Fibroblast of upper back skin (primary cell): ENCODE measurements around the gene DPP10.
"Not testable (repeated sequence)": the region's sequence is repeated elsewhere in the genome, so short reads cannot be mapped to it uniquely, and the experiment has no call there.

ENCODE experiments used
- DNase-seq: peaks from one replicate; pipeline ENCODE4 v3.0.0-alpha.2; 2013

DPP10 gene

DNA sequence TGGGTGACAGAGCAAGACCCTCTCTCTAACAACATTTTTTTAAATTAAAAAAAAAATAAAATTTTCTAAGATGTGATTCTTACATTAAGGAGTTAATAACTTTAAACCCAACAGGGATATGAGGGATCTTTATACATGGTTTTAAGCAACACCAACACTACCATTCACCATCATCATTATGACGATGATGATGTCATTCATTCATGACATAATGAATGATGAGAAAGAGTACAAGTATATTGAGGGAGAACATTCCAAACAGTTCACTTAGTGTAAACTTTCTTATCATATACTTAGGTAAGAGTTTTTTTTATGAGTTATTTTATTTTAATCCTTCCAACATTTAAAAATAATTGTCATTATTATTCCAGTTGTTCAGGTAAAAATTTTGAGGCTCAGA, 863.3 kb downstream of the DPP10 start:
- no peak for DNase-seq

DNA sequence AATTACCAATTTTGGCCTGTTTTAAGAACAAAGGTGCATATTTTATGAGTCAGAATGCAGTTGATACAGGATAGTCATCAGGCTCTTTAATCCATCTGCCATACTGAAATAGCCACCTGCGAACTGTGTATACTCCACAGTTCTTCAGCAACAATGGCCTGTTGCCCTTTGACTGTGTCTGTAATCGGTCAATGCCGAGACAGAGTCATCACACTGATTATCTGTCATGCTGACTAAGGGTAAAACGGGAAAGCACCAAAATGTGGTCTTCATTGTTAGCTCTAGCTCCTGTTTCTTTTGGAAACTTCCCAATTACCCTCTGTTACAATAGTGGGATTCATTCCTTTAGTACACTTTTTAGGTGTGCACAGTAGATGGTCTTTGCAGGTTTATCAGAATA, 871.7 kb downstream of the DPP10 start:
- DNase-seq = no peak

DNA sequence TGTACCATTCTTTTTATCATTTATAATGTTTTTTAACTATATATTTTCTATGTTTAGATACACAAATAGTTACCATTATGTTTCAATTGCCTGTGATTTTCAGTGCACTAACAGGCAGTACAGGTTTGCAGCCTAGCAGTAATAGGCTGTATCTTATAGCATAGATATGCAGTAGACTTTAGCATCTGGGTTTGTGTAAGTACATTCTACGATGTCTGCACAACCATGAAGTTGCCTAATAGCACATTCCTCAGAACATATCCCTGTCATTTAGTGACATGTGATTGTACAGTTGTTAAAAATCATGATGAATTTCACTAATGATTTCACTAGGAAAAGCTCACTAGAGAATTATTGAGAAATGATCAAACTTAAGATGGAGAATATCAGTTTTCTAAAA, 884.6 kb downstream of the DPP10 start:
- DNase-seq = no peak

DNA sequence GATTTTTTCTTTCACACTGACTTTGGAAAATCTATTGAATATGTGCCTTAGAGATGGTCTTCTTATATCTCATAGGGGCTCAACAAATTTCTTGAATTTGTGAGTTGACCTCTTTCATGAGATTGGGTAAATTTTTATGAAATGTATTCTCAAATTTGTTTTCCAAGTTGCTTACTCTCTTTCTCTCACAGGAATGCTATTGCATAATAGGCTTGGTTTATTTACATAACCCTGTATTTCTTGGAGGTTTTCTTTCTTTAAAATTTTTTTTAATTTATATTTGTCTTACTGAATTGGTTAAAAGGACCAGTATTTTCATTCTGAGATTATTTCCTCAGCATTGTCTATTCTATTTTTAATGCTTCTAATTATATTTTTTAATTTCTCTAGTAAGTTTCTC, 917.1 kb downstream of the DPP10 start:
- DNase-seq = no peak

DNA sequence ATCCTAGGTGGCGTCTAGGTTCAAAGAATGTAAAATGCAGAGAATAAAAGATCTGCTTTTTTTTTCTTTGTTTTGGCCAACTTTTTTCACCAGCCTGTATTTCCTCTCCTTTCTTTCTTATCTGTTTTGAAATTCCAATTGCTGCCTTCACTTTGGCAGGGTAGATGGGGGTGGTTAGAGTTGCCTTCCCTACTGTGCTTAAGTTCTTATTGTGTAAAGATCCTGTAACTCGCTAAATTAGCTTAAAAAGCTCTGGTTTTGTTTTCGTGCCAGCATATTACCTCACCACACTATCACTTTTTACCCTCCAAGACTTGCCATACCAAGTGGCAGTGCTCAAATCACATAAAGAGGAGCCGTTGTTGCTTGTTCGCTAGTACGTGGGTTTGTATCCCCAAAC, 921.7 kb downstream of the DPP10 start:
- DNase-seq = no peak

DNA sequence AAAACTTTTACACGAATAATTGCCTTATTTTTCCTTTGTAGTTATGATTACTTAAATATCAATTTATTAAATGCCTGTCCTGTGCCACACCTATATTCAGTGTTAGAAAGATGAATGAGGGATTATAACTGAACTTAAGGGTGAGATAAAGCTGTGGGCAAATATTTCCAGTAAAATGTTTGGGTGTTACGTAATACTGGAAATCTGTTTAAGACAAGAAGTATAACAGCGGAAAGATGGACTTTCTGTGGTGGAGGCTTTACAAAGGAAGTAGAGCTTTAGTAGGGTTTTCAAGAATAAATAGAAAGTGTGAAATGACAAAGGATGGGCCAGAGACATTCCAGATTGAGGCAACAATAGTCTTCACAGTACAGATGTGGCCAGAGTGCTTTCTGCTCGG, 927.0 kb downstream of the DPP10 start:
- no peak for DNase-seq

DNA sequence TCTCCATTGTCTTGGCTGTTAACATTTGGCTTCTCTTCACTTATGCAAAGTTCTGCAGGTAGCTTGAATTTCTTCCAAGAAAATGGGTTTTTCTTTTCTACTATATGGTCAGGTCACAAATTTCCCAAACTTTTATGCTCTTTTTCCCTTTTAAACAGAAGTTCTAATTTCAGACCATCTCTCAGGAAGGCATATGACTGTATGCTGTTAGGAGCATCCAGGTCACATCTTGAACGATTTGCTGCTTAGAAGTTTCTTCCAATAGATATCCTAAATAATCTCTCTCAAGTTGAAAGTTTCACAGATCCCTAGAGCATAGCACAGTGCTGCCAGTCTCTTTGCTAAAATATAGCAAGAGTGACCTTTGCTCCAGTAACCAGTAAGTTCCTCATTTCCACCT, 932.5 kb downstream of the DPP10 start:
- DNase-seq = no peak

DNA sequence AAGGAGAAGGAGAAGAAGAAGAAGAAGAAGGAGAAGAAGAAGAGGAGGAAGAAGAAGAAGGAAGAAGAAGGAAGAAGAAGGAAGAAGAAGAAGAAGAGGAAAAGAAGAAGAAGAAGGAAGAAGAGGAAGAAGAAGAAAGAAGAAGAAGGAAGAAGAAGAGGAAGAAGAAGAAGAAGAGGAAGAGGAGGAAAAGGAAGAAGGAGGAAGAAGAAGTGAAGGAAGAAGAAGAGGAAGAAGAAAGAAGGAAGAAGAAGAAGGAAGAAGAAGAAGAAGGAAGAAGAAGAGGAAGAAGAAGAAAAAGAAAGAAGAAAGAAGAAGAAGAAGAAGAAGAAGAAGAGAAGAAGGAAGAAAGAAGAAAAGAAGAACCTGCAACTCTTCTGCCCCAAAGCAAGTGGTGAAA, 942.0 kb downstream of the DPP10 start:
- DNase-seq = no peak

DNA sequence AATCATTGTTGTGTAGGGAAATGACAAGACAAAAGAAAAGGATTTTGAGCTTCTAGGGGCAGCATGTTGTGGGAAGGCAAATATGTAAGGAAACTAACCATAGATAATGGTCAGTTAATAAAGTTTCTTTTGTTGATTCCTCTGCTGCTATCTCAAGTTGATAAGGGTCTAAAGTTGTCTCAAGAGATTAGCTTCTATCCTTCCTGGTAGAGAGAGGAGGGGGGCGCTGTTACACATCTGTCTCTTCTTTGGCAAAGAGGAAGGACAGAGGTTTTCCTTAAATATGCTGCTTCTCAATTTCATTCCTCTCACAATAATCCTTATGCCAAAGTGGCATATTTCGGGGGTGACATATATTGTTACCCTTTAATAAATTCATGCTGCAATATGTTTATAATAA, 944.0 kb downstream of the DPP10 start:
- DNase-seq = no peak

DNA sequence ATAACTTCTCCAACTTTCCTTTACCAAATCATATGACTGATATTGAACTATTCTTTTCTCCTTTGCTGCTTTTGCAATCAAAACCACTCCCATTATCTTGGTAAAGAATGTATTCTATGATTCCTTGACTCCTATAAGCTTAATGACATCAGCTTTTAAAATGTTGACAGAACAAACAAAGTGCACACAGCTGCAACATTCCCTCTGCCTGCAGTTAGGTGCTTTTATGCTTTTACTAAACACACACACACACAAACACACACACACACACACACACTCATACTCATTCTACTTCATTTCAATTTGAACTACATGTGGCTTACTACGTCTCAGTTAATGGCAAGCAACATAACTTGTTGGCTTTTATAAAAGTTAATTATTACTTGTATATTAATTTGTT, 946.6 kb downstream of the DPP10 start:
- no peak for DNase-seq

DNA sequence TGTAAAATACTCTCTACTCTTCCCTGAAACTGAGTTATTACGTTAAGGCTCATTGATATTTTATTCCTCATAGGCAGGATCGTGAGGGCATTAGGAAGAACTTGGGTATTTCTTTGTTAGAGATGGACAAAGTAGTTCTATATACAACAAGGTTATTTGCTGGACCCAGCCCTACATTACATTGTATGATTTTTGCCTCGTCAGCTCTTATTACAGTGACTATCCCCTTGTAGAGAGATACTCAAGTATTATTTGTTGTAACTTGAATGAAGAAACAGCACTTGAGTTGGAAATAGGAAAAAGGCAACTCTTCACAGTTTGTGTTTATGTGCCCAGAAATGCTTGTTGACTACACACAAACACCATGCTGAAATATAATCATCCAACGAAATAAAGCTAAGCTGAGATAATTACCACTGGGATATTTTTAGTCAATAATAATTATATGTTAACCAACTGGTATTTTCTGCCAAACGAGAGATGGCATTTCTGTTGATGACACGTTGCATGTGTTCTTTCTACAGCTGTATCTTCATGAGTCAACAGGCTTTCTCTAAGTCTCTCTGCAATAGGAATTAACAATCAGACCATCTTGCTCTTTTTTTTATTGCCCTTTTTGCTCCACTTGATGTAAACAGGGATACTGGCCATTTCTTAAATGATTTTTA, 947.6 kb downstream of the DPP10 start:
- no peak for DNase-seq

DNA sequence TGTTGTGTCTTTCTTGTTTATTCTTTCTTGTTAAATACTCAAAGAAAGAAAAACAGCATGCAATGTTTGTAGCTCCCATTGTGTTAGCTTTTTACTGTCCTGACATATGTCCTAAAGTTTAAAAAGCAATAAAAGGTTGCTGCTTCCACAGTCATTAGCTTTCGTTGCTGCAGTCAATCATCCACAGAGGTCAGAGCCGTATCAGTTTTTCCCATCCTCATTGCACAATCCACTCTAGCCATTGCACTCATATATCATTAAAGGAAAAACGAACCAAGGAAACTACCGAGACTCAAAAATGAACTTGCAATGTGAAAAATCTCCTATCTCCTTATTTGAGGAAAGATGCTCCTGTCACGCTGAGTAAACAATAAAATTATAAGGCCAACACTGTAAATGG, 954.1 kb downstream of the DPP10 start:
- DNase-seq = no peak

DNA sequence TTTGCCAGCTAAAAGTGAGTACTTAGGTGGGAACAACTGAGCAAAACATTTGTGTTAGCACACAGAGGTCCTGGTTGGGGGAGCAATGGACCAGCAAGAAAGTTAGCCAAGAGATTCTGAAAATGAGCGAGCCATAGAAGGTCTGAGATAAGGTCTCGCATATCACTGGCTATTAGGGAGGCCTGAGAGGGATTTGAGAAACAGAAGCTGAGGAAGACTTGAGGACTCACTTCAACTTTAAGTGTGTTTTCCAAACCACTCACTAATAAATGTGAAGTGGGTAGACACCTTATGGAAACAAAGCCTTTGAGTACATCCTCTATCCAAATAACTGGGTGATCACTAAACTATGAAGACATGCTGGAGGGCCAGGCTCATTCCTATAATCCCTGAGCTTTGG, 958.5 kb downstream of the DPP10 start:
- no peak for DNase-seq

DNA sequence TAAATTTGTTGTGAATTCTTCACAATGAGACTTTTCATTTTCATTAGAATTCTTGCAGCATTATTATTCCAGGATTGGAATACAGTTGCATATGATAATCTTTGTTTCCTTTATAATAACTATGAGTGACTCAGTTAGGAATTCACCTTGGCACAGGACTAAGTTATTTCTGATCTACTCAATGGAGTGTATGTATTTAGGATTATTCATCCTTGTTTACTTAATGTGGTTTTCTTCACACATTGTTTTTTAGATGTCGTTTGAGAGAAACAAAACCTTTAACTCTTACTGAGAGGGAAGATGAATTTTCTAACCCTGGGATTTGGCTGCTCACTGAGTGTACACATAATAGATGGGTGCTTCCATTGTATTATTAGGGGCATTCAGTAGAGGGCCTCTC, 970.1 kb downstream of the DPP10 start:
- no peak for DNase-seq

DNA sequence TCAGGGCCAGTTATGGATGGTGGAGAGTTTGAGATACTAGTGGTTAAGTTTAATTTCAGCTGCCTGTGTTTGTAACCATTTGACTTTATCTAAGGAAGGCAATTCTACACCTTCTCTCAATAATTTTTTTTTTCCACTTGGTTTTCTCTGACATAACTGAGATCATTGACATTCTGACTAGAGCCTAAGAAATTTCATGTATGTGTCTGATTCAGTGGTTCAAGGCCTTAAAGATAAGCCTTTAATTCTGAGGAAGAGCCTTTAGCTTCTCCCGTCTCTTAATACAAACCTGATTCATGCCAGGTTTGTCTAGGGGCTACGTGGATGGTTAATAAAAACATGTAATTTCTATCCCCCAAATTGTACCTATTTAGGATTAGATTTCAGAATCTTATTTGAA, 971.4 kb downstream of the DPP10 start:
- DNase-seq = no peak

DNA sequence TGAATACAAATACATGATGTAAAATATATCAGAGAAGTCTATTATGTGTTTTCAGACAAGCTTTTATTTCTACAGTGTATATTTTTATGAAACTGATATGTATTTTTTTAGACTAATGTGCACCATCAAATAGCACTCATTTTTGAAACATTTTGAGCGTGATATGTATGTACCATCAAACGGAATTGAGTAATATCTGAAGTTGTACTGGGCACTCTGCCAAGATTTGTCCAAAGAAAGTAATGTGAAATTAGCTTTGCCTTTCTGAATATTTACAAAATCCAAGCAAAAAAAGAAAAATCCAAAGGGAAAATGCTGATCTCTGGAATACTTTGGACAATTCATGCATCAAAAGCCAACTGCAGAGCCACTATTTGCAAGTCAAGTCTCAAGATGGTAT, 972.0 kb downstream of the DPP10 start:
- DNase-seq = no peak

DNA sequence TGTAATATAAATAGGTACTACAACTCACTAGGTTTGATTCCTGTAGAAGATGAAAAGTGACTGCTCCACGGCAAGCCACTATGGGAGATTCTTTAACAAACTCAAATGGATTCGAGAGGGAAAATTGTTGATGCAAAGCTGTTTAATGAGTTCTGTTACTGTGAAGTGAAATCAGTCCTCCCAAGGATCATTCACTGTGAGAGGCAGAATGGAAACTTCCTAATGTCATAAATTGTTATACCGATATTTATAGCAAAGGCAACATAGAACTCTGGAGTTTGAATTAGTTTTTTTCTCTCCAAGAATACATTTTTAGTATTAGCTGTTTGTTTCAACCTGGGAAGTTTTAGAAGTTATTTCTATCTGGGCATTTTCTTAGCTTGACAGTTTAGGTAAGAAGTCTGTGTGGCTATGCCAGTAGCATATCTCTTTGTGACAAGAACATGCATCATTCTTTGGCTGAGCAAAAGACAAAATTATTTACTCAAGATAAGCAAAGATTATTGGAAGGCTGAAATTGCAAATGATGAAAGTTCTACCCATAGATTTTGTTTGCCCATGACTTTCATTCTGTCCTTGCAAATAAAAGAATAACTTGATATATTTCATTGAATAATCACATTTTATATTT, 979.7 kb downstream of the DPP10 start:
- DNase-seq = no peak

DNA sequence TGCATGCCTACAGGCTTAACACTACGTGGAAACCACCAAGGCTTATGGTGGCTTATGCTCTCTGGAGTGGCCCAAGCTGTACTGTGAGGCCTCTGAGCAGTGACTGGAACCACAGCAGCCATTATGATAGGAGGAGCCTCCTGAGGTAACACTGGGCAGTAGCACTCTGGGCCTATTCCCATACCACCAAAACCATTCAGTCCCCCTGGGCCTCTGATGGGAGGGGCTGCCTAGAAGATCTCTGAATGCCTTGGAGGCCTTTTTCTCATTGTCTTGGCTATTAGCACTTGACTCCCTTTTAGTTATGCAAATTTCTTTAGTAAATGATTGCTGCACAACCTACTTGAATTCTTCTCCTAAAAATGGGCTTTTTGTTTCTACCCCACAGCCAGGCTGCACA, 985.0 kb downstream of the DPP10 start:
- DNase-seq = no peak

DNA sequence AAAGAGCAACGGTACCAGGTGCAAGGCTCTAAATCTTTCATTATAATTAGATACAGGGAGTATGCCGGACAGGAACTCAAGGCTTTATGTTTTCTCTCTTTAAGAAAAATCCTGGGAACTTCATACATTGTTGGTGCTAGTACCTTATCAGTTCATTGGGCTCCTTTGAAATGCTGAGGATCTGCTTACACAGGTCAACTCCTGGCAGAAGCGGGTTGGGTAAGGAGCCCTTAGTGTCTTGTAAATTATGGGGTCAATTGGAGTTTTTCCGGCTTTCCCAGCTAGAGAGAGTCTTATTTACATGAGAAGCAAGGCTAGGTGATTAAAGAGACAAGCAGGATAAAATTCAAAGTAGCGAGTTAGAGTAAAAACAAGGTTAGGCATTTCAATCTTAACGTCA, 998.3 kb downstream of the DPP10 start:
- DNase-seq = not testable (repeated sequence)

DNA sequence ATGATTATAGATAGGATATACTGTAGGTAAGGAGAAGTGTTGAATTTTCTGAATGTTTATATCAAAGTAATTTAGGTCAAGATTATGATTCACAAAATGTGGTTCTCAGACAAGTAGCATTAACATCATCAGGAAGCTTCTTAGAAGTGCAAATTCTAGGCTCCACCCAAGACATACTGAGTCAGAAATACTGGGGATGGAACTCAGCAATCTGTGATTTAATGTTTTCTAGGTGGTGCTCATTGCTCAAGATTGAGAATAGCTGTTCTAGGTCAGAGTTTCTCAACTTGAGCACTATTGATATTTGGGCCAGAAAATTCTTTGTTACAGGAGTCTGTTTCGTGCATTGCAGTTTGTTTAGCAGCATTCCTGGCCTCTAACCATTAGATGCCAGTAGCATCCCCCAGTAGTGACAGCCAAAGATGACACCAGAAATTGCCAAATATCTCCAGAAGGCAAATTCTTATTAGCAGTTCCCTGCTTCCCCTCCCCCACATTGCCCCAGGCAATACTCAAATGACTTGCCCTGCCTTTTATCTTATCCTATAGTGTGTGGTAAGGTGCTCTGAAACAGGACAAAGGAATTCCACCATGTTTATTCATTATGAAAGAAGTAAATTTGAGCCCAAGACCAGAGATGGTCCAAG, 1001.2 kb downstream of the DPP10 start:
- no peak for DNase-seq

DNA sequence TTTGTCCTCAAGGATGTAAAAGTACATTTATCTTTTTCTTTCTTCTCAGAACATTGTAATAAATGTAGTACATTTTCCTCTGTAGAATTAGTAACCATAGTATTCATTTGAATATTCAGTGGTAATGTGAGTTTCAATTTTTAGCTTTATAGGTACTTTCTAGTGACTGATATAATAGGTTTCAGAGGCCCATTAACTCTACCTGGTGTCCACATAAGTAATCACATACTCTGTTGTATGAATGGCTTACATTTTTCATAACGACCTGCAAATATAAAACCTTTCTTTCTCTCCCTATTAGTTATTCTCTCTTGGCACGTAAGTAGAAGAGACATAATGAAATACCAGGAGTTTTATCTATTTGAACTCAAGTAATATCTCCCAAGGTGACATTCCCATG, 1017.6 kb downstream of the DPP10 start:
- no peak for DNase-seq

DNA sequence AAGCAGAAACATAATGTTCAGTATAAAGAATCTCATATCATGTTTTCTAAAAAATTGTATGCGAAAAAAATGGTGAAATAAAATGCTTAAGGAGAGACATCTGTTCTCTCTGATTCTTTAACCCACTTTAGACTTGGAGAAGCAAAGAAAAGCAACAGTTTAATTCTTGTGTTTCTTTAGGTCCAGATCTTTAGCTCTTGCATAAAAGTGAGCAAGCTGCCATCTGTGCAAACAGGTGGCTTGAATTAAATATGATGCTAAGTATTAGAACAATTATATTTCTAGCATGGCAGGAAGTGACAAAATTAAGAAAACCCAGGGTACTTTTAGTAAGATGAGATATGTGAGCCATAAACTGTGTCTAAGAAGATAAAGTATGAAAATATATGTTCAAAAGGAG, 1038.3 kb downstream of the DPP10 start:
- DNase-seq = no peak

DNA sequence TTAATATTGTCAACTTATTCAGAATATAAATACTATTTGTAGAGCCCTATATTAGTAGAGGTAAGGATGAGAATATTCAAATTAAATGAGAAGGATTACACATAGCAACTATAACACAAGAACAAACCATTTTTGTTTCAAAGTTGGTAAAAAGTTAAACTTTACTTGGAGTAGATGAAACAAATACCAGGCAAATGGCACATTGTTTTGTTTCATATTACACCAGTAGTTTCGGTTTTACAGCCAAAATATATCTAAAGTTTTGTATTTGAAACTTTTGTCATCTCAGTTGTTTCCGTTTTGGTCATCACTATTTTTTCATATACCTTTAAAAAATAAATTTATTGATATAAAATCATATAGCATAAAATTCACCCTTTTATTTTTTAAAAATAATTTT, 1039.4 kb downstream of the DPP10 start:
- no peak for DNase-seq

DNA sequence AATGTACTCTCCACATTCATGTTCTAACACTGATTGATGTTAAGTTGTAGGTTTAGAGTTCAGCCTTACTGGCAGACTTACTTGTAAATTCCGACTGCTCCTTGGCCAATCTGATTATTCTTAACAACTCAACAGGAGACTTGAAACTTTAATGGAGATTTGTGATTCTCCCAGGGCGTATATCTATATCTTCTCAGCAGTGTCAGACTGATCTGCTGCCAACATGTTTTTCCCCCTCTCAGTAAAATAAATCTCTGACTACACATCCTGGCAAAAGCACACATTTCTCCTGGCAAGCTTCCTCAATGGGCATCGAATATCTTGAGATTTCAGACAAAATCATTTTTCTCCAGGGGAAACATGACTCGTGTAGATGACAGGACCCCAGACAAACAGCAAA, 1041.2 kb downstream of the DPP10 start:
- no peak for DNase-seq

DNA sequence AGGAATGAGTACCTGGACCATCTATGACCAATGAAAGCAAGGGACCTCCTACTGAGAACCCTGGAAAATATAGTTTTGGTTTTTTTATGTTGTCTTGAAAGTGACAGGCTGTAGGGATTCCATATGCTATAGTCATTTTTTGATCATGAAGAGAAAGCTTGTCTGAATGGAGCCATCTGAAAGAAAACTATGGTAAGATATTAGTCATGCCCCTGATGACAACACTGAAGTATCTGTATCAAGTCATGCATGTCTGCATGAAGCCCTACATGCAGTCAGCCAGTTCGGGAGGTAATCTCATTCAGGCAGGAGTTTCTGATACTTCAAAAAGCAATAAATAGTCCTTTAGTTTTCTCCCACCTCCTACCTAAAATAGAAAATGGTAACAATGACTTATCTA, 1042.0 kb downstream of the DPP10 start:
- DNase-seq = no peak
